Dedifferentiated amniotic fluid mesenchymal stem cell (primary cell): ENCODE data around the gene SMOC1.

Experiments
- DNase-seq: peaks from one replicate; pipeline ENCODE4 v3.0.0-alpha.2; 2016; ENCODE audit errors: extremely low spot score

The SMOC1 gene

DNA sequence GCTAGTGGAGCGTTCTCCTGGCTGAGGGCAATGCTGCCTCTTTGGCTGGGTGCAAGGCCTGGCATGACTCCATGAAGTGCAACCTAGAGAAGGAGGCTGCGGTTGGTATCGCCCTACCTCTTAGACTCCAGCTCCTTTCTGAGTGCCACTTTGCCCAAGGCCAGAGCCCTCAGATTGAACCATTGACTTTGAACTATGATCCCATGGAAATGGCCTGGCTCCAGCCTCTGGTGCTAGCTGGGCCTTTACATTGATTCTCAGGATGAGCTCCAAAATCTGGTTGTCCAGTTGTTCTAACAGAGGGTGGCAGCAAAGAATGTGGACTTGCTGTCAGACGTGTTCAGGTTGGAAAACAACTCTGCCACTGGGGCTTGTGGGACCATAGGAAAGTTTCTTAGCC, 16.1 kb upstream of the SMOC1 start:
- DNase-seq = no peak

DNA sequence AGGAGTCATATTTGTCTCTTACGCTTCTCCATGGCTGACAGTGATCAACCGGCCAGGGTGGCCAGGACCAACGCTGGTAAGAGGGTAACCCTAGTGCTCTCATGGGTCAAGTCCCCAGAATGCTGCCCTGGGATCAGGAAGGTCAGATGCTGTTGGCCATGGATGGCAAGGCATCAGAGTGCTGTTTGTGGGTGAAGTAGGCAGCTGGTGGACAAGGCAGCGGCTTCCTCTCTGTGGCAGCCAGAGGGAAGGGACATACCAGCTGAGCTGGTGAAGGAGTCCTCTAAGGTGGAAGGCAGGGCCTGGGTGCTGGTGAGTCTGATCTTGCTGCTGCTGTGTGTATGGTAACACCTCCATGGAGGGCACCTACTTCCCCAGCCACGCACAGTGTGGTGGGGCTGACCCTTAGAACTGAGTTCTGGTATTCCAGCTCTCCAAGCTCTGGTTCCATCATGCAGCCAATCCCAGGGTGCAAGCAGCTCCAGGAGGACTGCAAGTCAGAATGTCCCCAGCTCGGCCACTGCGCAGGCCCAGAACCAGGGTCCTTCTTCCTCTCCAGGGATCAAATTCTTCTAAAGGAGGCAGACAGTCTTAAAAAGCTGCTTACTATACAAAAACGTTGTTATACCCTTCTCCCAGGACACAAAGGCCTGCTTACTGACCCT, 13.4 kb upstream of the SMOC1 start:
- DNase-seq = no peak

DNA sequence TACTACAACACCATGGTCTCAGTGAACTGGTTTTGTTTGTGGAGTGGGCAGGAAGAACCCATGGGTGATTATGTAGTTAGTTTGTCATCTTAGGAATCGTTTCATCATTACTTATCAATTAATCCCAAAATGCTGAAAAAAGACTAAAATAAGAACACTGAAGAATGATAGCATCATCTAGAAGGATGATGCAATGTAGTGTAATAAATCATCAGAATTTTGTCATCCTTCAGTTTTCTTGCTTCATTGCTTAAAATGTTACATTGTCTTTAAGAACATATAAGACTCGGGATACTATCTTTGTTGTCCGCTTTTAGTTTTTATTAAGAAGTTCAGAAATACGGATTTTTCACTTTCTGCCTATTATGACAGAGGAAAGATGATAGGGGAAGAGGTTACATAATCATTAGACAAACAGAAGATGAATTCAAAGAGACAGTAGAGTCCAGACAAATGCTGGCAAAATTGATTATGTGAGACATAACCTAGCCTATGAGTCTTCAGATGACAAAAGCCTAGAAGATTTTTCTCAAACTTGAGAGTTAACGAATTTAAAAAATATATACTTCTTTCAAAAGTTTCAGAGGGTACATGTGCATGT, 10.8 kb upstream of the SMOC1 start:
- no peak for DNase-seq

DNA sequence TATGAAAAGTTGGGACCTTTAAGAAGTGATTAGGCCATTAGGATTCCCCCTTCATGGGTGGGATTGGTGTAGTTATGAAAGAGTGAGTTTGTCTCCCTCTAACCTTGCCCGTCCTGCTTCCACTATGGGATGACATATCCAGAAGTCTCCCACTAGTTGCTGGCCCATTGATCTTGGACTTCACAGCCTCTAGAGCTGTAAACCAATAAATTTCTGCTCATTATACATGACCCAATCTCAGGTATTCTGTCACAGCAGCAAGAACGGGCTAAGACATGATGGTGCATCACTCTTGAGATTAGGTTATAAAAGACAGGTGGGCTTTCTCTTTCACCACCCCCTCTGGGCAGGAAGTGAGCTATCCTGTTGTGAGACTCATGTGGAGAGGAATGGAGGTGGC, 8.6 kb upstream of the SMOC1 start:
- no peak for DNase-seq

DNA sequence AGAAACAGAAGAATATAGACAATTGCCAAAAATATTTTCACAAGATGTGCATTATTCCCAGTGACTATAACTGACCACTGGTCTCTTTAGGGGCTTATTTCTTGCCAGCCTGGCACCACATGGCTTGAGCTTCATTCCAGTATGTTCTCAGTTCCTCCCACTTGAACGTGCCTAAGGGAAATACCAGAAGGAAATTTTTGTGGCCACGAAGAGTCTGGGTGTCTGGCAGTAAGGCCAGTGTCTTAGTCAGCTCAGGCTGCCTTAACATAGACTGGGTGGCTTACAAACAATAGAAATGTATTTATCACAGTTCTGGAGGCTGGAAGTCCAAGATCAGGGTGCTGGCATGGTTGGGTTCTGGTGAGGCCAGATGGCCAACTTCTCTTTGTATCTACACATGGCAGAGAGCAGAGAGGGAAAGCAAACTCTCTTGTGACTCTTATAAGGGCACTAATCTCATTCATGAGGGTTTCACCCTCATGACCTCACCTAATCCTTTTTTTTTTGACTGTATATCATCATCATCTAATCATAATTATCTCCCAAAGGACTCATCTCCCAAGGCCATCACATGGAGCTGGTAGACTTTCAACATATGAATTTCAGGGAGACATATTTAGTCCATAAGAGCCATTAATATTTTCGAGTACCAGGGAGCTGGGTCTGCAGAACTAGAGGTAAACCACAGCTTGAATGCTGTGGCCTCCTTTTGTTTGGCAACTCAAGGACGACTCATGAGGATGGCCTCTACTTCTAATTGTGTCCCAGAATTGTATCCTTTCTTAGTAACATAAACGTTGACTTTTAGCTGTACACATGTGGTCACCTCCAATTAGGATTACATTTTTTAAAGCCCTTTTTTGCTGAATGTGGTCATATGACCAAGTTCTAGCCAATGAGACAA, 5.1 kb upstream of the SMOC1 start:
- DNase-seq = no peak

DNA sequence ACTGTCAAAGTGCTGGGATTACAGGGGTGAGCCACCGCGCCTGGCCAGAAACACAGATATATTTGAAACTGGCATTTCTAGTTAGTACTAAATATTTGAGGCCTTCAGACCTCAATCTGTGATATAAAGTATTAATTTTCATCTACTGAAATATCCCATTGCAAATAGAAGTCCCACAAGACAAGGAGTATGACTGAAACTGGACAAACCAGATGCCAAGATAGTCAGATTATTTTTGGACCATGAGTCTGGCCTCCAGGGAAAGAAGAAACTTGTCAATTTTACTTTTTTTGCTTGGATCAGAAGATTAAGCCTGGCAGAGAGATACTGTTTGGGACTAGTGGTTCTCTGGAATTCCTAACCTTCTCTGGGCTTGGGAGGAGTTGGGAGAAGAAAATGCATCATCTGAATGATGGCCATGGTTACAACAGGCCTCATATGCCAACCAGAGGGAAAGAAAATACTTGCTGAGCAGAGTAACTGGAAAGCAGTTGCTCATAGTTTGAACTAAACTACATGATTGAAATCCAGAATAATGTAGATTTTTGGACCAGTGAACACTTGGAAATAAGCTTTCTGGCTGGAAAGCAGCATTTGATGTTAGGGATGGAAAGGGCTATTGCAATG, 2.9 kb upstream of the SMOC1 start:
- no peak for DNase-seq

DNA sequence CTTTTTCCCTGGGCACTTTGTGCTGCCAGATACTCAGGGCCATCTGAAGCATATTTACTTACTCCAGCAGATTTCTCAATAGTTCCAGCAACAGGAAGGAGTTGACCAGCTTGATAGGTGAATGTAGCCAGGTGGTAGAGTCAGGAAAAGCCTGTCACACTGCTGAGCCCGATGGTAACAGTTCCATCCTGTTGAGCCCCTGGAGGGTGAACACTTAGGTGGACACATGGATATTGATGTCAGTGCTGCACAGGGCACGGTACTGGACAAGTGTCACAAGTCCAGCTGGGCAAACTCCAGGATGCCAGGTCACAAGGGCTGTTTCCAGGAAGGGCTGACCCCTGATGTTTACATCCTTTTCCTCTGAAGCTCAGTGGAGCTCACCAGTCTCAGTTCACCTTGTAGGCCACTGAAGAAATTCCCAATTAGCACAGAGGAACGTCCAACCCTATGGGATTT, 2.3 kb upstream of the SMOC1 start:
- no peak for DNase-seq

DNA sequence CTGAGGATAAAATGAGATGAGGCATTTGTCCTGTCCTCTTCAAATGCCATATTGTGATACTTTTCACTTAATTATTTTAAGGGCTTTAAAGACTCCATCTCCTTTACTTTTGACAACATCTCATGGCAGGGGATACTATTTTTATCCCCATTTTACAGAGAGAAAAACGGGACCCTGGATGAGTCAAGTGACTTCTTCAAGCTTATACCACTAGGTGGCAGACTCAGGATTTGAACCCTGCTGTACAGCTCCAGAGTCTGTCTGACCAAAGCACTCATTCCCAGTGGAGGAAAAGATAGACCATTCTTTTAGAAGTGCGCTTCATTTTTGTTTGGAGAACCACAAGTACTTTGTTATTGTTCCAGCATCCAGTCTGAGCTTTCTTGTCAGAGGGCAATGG, 1.7 kb upstream of the SMOC1 start:
- no peak for DNase-seq

DNA sequence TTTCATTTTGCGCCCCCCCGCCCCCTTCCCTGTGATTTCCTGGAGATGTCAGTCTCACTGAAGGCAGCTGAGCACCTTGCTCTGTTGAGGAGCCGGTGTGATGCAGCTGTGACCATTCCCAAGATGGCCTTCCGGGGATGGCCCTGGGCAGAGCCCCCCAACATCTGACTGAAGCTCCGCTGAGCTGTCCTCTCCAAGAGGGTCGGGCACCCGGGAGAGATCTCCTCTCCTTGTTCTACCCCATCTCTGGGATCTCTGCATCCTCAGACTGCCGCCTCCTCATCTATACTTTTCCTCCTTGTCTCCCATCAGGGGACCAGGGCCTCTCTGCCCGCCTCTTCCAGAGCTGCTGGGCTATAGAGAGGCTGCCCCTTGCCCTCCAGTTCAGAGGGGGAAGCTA, 965 bp upstream of the SMOC1 start:
- no peak for DNase-seq

DNA sequence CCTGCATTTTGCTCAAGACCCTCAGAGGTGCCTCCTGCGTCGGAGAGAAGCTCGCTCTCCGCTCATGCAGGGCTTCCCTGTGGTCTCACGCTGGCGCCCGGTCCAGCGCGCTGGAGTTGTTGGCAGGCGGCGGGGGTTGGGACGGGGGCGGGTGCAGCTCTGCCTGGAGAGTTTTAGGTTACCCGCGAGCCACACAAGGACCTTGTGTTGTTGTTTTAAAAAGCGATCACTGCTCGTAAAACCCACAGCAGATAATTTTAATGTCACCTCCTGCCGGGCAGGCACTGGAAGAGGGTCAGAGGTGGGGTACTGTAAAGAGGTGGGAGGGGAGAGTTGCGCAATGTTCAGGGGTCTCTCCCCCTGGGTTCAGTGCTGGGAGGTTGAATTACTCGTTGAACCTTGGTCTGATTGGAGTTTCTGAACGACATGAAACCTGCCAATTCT, 850 bp downstream of the SMOC1 start:
- DNase-seq = no peak

DNA sequence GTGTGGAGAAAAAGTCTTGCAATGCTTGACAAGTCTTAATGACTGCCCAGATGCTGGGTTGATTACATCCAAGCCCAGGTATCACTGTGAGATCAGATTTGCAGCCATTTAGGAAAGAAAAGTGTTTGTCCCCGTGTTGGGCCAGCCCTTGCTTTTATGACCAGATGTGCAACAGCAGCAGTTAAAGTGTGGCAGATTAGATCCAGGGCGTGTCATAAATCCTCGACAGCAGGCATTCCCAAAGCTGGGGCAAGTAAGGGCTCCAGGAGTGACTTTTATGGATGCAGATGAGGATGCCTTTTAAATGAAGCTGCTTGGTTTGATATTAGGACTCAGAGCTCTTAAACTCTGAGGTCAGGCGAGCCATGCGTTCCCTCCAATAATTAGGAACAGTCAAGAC, 1.7 kb downstream of the SMOC1 start:
- no peak for DNase-seq

DNA sequence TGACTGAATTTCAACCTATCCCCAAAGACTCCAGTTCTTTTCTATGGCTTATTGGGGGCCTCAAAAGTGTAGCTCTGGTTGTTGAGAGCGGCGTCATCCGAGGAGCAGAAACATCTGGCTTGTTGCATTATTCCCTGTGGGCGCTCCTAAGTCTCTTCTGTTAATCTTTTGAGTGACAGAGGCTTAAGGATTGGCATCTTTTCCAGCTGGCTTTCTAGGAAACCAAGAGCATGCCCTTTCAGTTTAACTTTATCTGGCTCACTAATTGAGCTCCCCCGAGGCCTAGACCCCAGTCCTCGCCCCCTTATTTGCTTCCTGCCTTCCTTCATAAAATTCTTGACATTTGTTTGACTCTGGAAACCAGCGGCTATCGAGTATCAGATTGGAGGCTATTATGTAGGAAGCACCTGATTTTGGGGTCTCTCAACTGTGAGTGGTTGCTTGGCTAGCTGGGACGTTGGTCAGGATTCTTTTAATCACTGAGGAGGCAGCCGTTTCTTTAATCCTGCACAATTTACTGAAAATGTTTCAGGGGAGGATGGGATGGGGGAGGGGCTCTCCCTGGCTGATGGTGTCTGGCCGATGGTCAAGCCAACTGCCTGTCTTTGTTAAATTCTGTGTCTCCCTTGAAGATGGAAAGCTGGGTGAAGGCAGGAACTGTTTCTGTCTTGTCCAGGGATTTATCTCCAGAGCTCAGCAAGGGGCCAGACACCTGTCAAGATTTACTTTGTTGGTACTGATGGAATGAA, 3.1 kb downstream of the SMOC1 start:
- no peak for DNase-seq

DNA sequence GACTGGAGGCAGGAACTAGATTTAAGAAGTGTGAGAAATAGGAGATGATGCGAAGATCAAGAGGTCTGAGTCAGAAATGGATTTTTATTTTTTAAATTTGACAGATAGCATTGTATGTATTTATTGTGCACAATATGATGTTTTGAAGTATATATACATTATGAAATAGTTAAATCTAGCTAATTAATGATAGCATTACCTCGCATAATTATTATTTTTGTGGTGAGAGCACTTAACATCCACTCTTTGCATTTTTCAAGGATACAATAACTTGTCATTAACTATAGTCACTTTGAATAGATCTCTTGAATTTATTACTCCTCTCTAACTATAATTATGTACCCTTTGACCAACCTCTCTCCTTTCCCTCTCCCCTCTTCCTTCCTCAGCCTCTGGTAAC, 3.7 kb downstream of the SMOC1 start:
- DNase-seq = no peak

DNA sequence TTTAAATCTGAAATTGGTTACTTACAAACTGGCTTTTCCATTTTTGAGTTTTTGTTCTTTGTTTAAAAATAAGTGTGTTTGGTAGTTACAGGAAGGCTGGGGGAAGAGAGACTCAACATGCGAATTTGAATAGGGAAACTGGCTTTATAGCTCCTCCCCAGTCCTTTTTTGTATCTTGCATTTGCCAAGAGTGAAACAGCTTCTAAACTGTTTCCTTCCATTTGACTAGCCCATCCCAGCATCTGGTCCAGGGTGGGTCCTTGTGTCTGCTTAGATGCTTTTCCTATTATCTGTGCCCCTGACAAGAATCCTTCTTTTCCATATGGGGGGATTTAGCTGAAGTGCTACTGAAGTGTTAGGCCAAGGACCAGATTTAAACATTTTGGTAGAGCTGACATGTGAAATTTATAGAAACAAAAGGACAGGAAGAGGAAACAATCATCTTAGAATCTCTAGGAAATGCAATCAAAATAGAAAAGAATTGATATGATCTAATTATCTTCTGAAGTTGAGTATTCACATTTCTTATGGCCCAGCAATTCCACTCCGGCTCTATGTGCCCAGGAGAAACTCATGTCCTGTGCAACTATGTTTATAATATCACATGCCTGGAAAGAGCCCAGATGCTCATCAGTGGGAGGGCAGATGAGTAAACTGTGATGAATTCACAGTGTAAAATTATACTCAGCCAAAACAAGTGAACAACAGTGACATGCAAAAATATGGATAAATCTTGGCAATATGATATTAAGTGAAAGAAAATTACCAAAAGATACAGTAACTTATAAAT, 7.4 kb downstream of the SMOC1 start:
- no peak for DNase-seq

DNA sequence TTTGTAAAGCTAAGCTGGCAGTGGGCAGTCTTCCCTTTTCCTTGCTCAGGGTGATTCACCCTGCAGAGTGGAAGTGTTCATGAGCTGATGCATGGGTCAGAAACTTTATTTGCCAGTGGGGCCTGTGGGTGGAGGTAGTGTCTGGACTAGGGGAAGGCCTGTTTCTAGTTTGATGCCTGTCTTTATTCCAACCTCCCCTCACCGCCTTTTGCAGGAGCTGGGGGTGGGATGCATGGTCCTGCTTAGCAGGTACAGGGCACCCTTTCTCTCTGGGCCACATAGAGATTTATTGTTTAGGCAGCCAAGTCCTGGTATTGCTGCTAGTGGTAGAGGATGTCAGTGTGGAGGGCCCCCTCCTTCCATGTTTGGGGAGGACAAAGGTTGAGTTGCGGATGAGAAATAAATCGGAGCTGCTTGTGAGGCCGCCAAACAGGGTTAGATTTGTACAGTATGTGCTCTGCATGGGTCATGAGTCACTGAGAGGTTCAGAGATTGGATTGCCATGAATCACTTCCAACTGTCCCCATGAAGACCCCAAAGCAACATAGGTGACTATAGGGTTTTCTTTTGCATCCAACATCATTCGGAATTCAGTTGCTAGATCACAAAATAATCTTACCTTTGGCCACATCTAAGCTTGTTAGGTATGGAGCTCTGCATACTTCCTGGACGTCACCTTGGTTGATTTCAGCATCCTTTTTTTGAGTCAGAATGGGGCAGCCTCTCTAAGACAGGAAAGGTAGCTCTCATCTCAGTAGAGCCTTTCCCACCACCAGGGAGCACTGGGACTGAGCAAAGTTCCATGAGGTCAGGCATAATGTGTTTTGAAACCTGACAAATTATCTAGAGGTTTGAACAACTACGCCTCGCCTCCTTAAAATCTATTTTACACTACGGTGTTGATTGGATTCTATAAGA, 8.8 kb downstream of the SMOC1 start:
- DNase-seq = no peak

DNA sequence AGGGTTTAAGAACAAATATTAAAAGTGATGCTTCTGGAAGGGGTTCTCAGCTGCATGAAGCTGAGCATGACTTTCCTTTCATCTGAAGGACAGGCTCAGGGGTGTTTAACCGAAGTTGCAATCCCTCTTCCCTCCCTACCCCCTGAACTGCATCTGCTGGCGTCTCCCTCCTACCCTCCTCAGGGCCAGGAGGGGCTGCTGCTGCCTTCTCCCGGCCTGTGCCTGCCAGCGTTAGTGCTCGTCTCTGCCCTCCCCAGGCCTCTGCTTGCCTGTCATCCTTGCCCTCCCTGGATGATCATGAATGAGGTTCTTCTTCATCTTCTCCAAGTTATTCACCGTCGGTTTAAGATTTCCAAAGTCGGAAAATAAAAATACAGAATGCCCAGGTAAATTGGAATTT, 12.2 kb downstream of the SMOC1 start:
- no peak for DNase-seq

DNA sequence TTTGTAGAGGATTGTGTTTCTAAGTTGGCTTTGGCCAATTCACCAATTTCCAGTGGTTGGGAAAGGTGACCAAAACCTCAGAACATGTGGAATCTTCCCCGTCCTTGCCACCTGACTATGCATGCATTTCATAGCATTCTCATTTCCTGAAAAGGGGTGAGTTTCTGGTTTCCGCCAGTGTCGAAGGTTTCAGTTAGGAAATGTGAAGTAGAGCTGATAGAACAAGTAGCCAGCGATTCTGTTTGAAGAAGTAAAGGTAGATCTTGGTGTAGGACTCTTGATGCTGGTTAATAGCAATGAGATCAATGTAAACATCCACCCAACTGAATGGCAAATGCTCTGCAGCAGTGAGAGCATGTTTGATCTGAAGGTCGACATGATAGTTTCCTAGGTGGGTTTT, 15.9 kb downstream of the SMOC1 start:
- DNase-seq = no peak

DNA sequence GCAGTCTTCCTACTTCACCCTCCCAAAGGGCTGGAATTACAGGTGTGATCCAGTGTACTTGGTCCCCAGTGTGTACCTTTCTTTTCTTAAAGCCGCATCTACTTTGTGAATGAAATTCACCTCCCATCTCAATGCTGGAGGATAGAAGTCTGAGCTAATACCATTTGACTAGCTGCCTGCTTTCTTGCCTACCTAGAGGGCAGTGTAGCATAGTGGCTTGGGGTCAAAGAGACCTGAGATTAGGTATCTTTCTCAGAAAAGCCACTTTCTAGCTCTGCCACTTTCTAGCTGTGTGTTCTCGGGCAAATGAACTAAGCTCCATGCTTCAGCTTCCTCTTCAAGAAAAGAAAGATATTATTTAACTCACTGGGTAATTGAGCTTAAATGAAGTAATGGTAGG, 16.9 kb downstream of the SMOC1 start:
- DNase-seq = no peak

DNA sequence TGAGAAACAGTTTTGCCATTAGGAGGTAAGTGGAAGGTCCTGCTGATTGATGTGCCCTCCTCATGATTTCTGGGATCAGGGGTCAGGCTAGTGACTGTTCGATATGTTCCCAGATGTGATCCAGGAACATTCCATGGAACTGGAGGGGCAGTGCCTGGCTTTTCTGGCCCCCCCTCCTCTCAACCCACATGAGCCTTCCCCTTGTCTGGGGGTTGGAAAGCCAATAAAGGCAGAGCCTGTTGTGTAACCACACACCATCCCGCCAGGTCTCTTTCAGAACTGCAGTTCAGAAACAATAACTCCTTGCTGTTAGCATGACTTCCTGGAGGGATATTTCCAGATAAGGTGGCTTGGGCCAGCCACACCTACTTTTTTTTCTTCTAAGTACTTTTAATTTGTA, 17.8 kb downstream of the SMOC1 start:
- no peak for DNase-seq

DNA sequence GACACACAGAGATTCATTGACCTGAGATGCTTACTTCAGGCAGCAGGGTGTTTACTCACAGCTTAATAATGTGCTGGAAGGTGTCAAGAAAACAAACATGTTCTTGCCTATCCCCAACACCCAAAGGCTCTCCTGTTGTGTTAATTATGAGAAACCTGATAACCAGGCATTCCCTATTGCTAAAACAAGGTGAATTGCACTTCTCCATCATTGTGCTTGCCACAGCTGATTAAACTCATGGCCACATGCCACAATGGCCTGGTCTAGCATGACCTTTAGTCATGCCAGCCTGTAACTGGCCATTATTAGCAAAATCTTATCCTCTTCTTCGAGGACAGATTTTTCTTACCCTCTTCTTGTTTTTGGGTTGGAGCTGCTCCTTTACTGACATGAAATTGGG, 21.4 kb downstream of the SMOC1 start:
- DNase-seq = no peak
